MM.1S (cell line): ENCODE results near the gene PHC1.

Experiments
- CTCF ChIP-seq: fragments of 300-600 bp; sonication (generic); IDR thresholded peaks from 2 replicates; pipeline ENCODE4 v1.5.1; 2016; ENCODE audit warnings: antibody characterized with exemption, low read length, mixed read lengths
- EZH2 ChIP-seq: fragments of 300-600 bp; sonication (generic); optimal IDR thresholded peaks from 2 replicates; pipeline ENCODE3; 2017; ENCODE audit warnings: low read depth, mild to moderate bottlenecking, antibody characterized with exemption, low read length, mixed read lengths

GRCh38 chr12:8913702-8914032, 642 bp upstream of the PHC1 start:
- no peak for TF ChIP-seq CTCF
- TF ChIP-seq EZH2: no peak
